GM19240 (cell line): Measurements from ENCODE around the gene ZNF525.
A peak's percentile ranks its signal among the peaks of the same experiment; 100 is the strongest.
"Not testable (repeated sequence)": the region's sequence is repeated elsewhere in the genome, so short reads cannot be mapped to it uniquely, and the experiment has no call there.

Experiments used
- DNase-seq: peaks from one replicate; pipeline ENCODE4 v3.0.0; 2011; ENCODE audit warnings: low spot score; ENCODE audit not compliant: insufficient read length

The ZNF525 gene

DNA sequence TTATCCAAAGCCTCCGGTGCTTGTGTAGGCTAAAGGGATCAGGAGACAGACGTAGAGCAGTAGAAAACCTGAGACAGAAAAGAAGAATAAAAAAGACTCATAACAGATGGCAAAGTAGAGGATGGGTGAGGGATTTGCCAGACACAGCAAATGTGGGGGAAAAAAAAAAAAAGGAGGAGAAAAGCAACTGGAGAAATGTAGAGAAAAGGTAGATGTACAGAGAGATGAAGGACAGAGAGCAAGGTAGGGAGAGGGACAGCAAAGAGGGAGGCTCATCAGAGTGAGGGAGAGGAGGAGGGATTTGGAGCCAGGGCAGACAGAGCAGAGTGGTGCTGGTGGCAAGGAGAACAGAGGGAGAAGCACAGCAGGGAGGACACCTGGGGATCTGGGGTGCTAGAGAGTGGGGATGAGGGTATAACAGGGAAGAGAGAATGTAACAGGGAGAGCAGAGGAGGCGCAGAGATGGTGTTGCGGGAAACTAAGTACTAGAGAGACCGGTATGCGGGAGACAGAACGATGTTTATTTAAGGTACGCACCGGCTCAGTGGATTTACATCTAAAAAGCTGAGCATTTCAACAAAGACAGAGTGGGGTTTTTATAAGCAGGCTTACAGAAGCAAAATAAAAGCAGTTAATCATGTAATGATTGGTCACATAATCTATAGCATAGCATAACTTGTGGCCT, 30.5 kb downstream of the ZNF525 start:
- DNase-seq, result not testable (repeated sequence)

DNA sequence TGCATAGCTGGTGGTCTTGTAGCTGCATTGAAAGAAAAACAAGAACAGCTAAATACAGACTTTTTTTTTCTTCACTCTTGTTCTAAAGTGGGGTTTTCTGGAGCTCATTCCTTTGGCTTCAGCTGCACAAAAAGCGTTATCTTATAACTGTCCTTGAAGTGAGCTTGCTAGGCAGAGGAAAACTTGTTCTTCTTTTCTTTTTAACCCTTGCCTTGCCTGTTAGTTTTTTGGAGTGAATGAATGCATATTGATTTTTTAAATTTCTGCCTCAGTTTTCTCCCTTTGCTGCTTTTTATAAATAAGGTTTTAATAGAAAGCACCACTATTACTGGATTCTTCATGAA, 31.0 kb downstream of the ZNF525 start:
- DNase-seq, result no peak

DNA sequence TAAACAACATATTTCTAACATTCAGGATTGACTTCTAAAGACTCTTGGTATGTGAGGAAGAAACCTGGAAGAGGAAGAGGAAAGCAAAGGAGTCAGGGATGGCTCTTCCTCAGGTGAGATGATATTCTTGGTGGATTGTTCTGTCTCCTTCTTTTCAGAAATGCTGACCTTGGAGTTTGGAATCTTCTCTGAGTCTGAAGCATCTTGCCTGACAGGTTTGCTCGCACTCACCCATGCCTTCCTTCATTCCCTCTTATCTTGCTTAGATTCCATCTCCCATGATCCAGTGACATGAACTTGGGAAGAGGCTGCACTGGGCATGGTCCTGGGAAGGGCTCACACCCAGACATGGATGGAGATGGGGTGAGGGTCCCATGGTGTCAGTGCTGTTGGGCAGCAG, 32.4 kb downstream of the ZNF525 start:
- not testable (repeated sequence) for DNase-seq

DNA sequence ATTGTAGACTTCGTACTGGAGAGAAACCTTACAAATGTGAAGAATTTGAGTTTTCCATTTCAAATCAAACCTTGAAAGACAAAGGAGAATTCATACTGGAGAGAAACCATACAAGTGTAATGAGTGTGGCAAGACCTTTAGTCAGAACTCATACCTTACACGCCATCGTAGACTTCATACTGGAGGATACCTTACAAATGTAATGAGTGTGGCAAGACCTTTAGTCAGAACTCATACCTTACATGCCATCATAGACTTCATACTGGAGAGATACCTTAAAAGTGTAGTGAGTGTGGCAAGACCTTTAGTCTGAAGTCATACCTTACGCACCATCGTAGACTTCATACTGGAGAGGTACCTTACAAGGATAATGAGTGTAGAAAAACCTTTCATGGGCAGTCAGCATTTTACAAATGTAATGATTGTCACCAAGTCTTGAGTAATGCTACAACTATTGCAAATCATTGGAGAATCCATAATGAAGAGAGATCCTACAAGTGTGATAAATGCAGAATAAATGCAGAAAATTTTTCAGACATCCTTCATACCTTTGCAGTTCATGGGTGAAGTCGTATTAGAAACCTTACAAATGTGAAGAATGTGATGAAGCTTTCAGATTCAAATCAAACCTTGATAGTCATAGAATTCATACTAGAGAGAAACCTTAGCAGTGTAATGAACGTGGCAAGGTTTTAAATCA, 44.1 kb downstream of the ZNF525 start:
- no peak for DNase-seq

DNA sequence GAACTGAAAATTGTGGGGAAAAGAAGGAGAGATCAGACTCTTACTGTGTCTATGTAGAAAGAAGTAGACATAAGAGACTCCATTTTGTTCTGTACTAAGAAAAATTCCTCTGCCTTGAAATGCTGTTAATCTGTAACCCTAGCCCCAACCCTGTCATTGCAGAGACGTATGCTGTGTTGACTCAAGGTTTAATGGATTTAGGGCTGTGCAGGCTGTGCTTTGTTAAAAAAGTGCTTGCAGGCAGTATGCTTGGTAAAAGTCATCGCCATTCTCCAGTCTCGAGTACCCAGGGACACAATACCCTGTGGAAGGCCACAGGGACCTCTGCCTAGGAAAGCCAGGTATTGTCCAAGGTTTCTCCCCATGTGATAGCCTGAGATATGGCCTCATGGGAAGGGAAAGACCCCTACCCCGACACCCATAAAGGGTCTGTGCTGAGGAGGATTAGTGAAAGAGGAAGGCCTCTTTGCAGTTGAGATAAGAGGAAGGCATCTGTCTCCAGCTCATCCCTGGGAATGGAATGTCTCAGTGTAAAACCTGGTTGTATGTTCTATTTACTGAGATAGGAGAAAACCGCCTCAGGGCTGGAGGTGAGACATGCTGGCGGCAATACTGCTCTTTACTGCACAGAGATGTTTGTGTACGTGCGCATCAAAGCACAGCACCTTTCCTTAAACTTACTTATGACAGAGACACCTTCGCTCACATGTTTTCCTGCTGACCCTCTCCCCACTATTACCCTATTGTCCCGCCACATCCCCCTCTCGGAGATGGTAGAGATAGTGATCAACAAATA, 55.2 kb downstream of the ZNF525 start:
- not testable (repeated sequence) for DNase-seq

DNA sequence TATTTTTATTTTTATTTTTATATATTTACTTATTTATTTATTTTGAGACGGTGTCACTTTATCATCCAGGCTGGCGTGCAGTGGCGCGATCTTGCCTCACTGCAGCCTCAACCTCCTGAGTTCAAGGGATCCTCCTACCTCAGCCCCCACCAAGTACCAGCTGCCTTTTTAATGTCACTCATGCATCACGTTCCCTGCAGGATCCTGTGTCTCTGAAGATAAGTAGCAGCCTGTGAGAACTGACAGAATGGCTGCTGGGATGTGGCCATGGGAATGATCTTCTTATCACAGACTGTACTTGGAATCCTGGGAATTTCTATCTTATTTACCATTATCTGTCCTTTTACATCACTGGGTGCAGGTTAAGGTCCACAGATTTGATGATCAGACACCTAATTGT, 57.0 kb downstream of the ZNF525 start:
- DNase-seq, result no peak

DNA sequence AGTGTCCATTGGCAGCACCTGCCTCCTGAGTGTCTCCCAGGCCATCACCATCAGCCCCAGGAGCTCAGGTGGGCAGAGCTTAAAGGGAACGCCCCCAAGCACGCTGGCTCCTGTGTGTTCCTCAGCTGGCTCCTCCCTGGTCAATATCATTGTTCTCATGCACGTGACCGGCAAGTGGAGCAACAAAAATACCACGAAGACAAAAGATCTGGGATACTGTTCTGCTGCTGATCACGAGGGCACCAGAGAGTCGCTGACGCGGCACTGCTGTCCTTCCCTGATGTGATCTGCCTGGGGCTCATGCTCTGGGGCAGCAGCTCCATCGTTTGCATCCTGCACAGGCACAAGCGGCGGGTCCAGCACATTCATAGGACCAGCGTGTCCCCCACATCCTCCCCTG, 57.6 kb downstream of the ZNF525 start:
- not testable (repeated sequence) for DNase-seq

DNA sequence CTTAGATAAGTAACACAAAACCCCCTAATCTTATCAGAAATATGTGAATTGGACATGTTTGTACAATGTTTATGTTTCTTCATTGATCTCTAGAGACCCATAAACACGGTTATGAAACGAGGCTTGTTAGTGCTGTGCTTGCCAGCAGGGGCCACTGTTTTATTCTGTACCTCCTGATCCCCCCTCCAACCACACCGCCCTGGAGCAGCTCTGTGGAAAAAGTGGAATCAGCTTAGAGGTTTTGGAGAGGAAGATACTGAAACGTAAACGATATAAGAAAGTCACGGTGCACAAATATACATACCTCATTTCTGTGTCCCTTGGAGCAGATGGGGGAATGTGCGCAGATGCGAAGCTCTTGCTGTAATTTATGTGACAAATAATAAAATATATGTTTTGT, 58.2 kb downstream of the ZNF525 start:
- not testable (repeated sequence) for DNase-seq

DNA sequence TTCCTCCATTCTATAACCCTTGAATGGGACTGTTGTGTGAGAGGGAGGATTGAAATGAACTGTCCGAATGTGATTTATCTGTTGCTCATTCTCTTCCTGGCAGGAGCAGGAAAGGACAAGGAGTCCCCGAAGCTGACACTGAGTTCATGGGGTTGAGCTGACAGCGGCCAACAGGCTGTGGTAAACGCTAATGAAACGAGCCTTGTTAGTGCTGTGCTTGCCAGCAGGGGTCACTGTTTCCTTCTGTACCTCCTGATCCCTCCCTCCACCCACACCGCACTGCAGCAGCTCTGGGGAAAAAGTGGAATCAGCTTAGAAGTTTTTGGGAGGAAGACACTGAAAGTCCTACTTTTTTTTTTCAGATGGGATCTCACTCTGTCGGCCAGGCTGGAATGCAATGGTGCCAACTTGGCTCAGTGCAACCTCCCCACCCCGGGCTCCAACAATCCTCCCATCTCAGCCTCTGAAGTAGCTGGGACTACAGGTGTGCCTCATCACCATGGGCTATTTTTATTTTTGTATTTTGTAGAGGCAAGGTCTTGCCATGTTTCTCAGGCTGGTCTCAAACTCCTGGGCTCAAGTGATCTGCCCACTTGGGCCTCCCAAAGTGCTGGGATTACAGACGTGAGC, 59.6 kb downstream of the ZNF525 start:
- DNase-seq, result no peak

DNA sequence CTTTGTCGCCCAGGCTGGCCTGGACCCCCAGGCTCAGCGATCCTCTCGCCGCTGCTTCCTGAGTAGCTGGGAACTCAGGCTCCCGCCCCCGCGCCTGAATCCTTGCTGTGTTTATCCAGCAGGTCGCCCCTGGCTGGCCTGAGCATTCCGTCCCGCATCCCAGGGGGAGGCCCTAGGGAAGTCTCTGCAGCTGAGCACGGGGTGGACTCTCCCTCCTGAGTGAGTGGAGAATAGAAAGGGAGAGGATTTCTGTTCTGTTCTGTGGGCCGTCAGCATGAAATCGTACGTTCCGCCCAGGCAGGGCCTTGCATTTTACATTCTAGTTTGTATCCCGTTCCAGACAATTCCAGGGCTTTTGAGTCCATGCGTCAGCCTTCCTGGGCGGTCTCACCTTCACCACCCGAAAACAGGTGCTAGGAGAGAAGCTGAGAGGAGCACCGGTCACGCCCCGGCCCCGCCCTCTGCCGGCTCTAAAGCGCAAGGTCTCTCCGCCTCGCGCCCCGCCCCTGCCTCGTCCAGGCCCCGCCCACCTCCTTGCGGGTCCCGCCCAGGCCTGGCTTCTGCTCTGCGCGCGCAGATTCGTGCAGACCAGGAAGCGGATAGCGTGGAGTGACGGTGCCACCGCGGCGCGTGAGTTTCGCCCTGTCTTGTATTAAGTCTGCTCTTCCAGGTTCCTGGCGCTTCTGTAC, 66.0 kb downstream of the ZNF525 start, which contains the start of gene ZNF761:
TSS of gene ZNF761 (plus strand) at position 586 of the 689 bp plus-strand sequence. CDS start 15,285 bp downstream, outside the sequence.
- peak; percentile 70 for DNase-seq

DNA sequence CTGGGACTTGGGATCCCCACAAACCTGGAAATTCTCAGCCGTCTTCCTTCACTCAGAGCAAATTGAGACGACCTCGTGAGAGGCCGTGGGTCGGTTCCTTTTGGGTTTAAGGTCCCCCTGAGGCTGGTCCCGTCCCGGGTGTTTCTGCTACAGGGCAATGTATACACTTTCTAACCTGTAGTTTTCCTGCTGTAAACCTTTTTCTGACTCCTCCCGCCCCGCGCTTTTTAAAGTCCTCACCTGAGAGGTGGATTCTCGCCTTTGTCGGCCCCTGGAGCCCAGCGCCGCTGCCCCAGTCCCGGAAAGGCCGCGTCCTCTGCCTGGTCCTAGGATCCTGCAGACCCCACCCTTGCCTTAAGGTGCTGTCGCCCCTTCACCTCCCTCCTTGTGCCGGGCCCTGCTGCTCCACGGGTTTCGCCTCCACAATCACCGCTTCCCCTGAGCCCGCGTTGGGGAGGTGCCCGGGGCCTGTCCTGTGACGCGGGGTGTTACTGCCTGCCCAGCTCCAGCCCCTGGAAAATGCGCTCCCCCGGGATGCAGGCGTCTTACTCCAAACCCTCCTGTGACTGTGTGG, 66.7 kb downstream of the ZNF525 start:
- no peak for DNase-seq
